ENCODE results near the gene CNTFR.

CNTFR gene

DNA sequence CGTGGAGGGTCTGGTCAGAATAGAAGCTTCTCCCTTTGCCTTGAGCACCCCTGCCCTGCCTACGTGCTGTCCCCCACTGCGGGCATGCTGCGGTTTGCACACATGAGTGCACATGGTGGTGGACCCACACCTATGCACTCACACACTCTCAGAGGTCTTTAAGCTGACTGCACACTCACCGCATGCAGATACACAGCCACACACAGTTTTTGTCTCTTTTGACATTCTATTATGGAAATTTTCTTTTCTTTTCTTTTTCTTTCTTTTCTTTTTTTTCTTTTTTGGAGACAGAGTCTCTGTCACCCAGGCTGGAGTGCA, 39.9 kb upstream of the CNTFR start:
- H3K79me1 ChIP-seq (ENCODE audit: low read length): no peaks in the 10 kb centered on the region
- no peak overlapping the region for H3K4me3 ChIP-seq (ENCODE audit: low read length)
- H3K4me2 ChIP-seq (ENCODE audit: low read length): no peak overlapping the region
- no peak overlapping the region for H4K8ac ChIP-seq (ENCODE audit: low read depth, low read length)
- H3K27me3 ChIP-seq (ENCODE audit: insufficient read depth, low read length, poor library complexity): peaks cover 61% of the 10 kb centered on the region
- no peak overlapping the region for H2BK15ac ChIP-seq (replicated peaks; ENCODE audit: low read depth)
- H4K5ac ChIP-seq (ENCODE audit: low read length): no peak overlapping the region
- no peak overlapping the region for H3K18ac ChIP-seq (ENCODE audit: low read length)
- no peaks in the 10 kb centered on the region for H3K79me2 ChIP-seq (ENCODE audit: control insufficient read depth, insufficient read depth, low read length)
- peaks cover 2% of the 10 kb centered on the region for H3K4me1 ChIP-seq (ENCODE audit: control insufficient read depth, low read depth, low read length)
- no peak overlapping the region for H3K9ac ChIP-seq (ENCODE audit: low read length)
- H3K4ac ChIP-seq (ENCODE audit: low read depth, low read length): no peak overlapping the region
- no peak overlapping the region for H2BK5ac ChIP-seq (ENCODE audit: low read length)
- WGBS (ENCODE audit: extremely low coverage, insufficient coverage, low lambda C conversion rate): no CpG with 5 or more reads among the region's 5 CpGs
- H3K23ac ChIP-seq (ENCODE audit: low read length): no peak overlapping the region
- no peak overlapping the region for H2AK5ac ChIP-seq (ENCODE audit: low read length)
- H3K56ac ChIP-seq (ENCODE audit: low read length): no peak overlapping the region
- no peak overlapping the region for H2BK120ac ChIP-seq (ENCODE audit: low read depth, low read length)
- no peaks in the 10 kb centered on the region for H3K36me3 ChIP-seq (ENCODE audit: control insufficient read depth, insufficient read depth, low read length)
- H3K27ac ChIP-seq (ENCODE audit: low read depth, low read length): no peak overlapping the region
- DNase-seq: no peak

DNA sequence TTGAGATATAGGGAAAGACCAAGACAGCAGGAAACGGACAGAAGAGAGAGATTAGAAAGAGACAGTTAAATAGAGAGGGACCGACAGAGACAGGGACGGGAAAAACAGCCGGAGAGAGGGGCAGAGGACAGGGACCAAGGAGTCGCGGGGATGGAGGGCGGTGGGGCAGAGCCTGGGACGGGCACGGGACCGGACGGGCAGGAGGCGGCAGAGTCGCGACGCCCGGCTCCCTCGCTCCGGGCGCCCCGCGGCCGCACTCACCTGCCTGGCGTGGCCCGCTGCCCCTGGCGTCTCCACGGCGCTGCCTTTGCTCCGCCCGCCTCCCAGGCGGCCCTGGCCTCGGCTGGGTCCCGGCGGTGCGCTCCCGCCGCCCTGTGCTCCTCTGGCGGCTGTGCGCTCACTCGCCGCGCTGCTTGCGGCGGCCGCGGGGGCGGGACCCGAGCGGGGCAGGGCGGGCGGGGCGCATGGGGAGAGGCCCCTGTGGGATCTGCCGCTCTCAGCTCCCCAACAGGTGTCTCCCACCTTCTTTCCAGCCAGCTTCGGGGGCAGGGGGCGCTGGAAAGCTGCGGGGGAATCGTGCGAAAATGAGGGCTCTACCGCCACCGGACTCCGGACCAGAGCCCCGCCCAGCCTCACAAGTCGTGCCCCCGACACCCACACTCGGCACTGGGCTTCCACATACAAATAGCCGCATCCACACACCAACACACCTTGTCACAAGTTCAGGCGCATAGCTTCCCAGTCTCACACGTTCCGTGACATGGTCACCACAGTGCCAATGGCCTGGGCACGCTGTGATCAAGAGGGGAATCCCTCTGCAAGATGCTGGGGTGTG, 39.3 kb upstream of the CNTFR start, which contains the start of gene ARID3C:
ARID3C (minus strand) TSS at position 411 of the 835 bp plus-strand sequence. CDS start 1,052 bp downstream, outside the sequence.
- Histone ChIP-seq H3K27me3 (ENCODE audit: insufficient read depth, low read length, poor library complexity) (peaks cover 65% of the 10 kb centered on the region), H2BK5ac (ENCODE audit: low read length) (no peak within 1 kb of the TSS), H3K9ac (ENCODE audit: low read length) (no peak within 1 kb of the TSS), H3K4me3 (ENCODE audit: low read length) (no peak within 1 kb of the TSS), H3K4me1 (ENCODE audit: control insufficient read depth, low read depth, low read length) (peaks cover 2% of the 10 kb centered on the region), H2BK120ac (ENCODE audit: low read depth, low read length) (no peak within 1 kb of the TSS), H3K4me2 (ENCODE audit: low read length) (peak within 1 kb of the TSS; percentile 25), H3K79me2 (ENCODE audit: control insufficient read depth, insufficient read depth, low read length) (no peaks in the 10 kb centered on the region), H3K4ac (ENCODE audit: low read depth, low read length) (no peak within 1 kb of the TSS), H3K27ac (ENCODE audit: low read depth, low read length) (no peak within 1 kb of the TSS), H3K79me1 (ENCODE audit: low read length) (no peaks in the 10 kb centered on the region), H3K56ac (ENCODE audit: low read length) (no peak within 1 kb of the TSS), H4K8ac (ENCODE audit: low read depth, low read length) (no peak within 1 kb of the TSS), H3K36me3 (ENCODE audit: control insufficient read depth, insufficient read depth, low read length) (no peaks in the 10 kb centered on the region), H2BK15ac (replicated peaks; ENCODE audit: low read depth) (no peak within 1 kb of the TSS), H4K5ac (ENCODE audit: low read length) (no peak within 1 kb of the TSS), H3K23ac (ENCODE audit: low read length) (peak within 1 kb of the TSS; percentile 66), H2AK5ac (ENCODE audit: low read length) (no peak within 1 kb of the TSS), H3K18ac (ENCODE audit: low read length) (no peak within 1 kb of the TSS)
- no peak for DNase-seq
- WGBS (ENCODE audit: extremely low coverage, insufficient coverage, low lambda C conversion rate): no CpG with 5 or more reads among the region's 69 CpGs

DNA sequence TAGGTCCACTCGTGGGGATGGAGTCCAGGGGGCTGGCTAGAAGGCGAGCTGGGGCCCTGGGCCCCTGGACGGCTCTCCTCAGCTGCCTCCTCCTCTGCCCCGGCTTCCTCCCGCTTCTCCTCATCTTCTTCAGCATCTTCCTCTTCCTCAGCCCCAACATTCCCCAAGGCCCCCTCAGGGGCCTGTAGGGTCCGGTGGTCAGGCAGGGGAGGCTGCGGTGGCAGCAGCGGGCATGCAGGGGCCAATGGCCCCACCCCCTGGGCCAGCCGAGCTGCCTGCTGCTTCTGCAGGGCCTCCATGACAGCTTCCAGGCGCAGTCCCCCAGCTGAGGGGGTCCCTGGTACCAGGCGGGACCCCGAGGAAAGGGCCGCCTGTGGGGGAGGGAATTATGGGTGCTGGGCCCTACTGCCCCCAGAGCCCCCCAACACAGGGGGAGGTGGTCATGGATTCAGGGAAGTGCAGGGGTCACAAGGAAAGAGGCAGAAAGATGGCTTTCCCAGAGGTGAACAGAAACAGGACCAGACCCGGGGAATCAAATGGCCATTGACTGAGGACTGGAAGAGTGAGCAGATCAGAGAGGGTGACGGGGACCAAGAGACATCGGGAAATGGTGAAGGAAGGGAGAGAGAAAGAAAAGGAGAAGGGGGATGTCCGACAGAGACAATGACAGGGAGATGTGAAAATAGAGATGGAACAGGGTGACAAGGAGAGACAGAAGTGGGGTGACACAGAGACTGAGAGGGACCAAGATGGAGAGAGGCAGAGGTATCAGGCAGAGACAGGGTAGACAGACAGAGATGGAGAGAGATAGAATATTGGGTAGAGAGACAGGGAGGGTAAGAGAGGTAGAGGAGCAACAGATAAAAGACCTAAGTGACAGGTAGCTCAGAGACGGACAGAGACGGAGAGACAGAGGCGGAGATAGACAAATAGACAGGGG, 38.5 kb upstream of the CNTFR start:
- H3K27ac ChIP-seq (ENCODE audit: low read depth, low read length): no peak overlapping the region
- H3K79me1 ChIP-seq (ENCODE audit: low read length): no peaks in the 10 kb centered on the region
- no peak overlapping the region for H3K4me3 ChIP-seq (ENCODE audit: low read length)
- H2BK5ac ChIP-seq (ENCODE audit: low read length): no peak overlapping the region
- H2AK5ac ChIP-seq (ENCODE audit: low read length): no peak overlapping the region
- no CpG with 5 or more reads among the region's 20 CpGs for WGBS (ENCODE audit: extremely low coverage, insufficient coverage, low lambda C conversion rate)
- H3K9ac ChIP-seq (ENCODE audit: low read length): no peak overlapping the region
- H3K4ac ChIP-seq (ENCODE audit: low read depth, low read length): no peak overlapping the region
- H2BK120ac ChIP-seq (ENCODE audit: low read depth, low read length): no peak overlapping the region
- H3K56ac ChIP-seq (ENCODE audit: low read length): no peak overlapping the region
- no peak overlapping the region for H4K5ac ChIP-seq (ENCODE audit: low read length)
- no peak overlapping the region for H4K8ac ChIP-seq (ENCODE audit: low read depth, low read length)
- peak overlapping the region; percentile 25 for H3K4me2 ChIP-seq (ENCODE audit: low read length)
- H3K79me2 ChIP-seq (ENCODE audit: control insufficient read depth, insufficient read depth, low read length): no peaks in the 10 kb centered on the region
- peaks cover 67% of the 10 kb centered on the region for H3K27me3 ChIP-seq (ENCODE audit: insufficient read depth, low read length, poor library complexity)
- no peaks in the 10 kb centered on the region for H3K36me3 ChIP-seq (ENCODE audit: control insufficient read depth, insufficient read depth, low read length)
- no peak for DNase-seq
- no peak overlapping the region for H3K18ac ChIP-seq (ENCODE audit: low read length)
- H3K23ac ChIP-seq (ENCODE audit: low read length): peak overlapping the region; percentile 66
- no peaks in the 10 kb centered on the region for H3K4me1 ChIP-seq (ENCODE audit: control insufficient read depth, low read depth, low read length)
- no peak overlapping the region for H2BK15ac ChIP-seq (replicated peaks; ENCODE audit: low read depth)

DNA sequence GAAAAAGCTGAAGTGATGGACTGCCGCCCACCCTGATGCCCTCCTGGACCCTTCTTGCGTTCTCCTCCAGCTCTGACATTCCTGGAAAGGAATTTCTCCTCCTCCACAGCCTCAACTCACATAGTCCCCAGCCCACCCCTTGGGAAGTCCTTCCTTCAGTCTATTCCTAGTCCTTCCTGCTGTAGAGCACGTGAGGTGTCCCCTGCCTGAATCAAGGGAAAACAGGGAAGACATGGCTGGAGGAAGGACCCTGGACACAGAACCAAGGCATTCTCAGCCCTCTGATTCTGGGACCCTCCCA, 35.6 kb upstream of the CNTFR start:
- Histone ChIP-seq H2BK15ac (replicated peaks; ENCODE audit: low read depth) (no peak overlapping the region), H3K4ac (ENCODE audit: low read depth, low read length) (no peak overlapping the region), H3K23ac (ENCODE audit: low read length) (no peak overlapping the region), H3K9ac (ENCODE audit: low read length) (no peak overlapping the region), H3K27me3 (ENCODE audit: insufficient read depth, low read length, poor library complexity) (peaks cover 56% of the 10 kb centered on the region), H3K18ac (ENCODE audit: low read length) (no peak overlapping the region), H3K79me2 (ENCODE audit: control insufficient read depth, insufficient read depth, low read length) (no peaks in the 10 kb centered on the region), H3K56ac (ENCODE audit: low read length) (no peak overlapping the region), H3K27ac (ENCODE audit: low read depth, low read length) (no peak overlapping the region), H2BK120ac (ENCODE audit: low read depth, low read length) (no peak overlapping the region), H4K5ac (ENCODE audit: low read length) (no peak overlapping the region), H2AK5ac (ENCODE audit: low read length) (no peak overlapping the region), H3K4me2 (ENCODE audit: low read length) (no peak overlapping the region), H2BK5ac (ENCODE audit: low read length) (no peak overlapping the region), H4K8ac (ENCODE audit: low read depth, low read length) (no peak overlapping the region), H3K4me3 (ENCODE audit: low read length) (no peak overlapping the region), H3K4me1 (ENCODE audit: control insufficient read depth, low read depth, low read length) (no peaks in the 10 kb centered on the region), H3K79me1 (ENCODE audit: low read length) (no peaks in the 10 kb centered on the region), H3K36me3 (ENCODE audit: control insufficient read depth, insufficient read depth, low read length) (no peaks in the 10 kb centered on the region)
- DNase-seq: no peak
- WGBS (ENCODE audit: extremely low coverage, insufficient coverage, low lambda C conversion rate): no CpG with 5 or more reads among the region's 3 CpGs

DNA sequence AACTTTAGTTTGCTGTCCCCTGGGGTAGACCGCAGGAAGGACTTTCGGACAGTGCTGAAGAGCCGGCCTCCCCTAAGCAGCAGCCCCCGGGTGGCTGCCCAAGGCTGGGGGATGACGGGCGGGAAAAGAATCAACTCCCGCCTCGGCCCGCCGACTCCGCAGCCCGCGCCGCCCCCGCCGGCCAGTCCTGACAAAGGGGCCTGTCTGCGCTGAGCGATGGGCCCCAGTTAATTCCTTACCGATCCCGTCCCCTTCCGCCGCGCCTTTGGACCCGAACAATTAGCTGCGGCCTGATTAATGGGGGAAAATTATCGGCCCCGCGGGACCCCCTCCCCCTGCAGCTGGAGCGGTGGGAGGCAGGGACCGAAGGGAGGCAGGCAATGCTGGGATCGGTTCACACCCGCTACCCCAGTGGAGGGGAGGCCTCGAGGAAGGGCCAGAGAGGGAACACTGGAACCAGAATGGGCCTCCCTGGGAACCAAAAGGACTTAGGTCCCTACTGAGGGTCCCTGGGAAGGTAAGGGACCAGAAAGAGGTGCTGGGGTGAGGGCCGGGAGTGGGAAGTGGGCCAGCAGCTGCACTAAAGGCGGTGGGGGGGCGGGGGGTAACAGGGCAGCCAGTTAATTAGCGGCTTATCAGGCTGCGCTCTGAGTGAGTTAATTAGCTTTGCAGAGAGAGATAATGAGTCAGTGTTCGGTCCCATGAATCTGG, 35.1 kb upstream of the CNTFR start:
- H4K5ac ChIP-seq (ENCODE audit: low read length): no peak overlapping the region
- no CpG with 5 or more reads among the region's 39 CpGs for WGBS (ENCODE audit: extremely low coverage, insufficient coverage, low lambda C conversion rate)
- H3K18ac ChIP-seq (ENCODE audit: low read length): no peak overlapping the region
- H3K4me2 ChIP-seq (ENCODE audit: low read length): no peak overlapping the region
- H3K79me1 ChIP-seq (ENCODE audit: low read length): no peaks in the 10 kb centered on the region
- H3K23ac ChIP-seq (ENCODE audit: low read length): no peak overlapping the region
- peak; percentile 30 for DNase-seq
- H3K4me1 ChIP-seq (ENCODE audit: control insufficient read depth, low read depth, low read length): peaks cover 2% of the 10 kb centered on the region
- no peak overlapping the region for H2BK5ac ChIP-seq (ENCODE audit: low read length)
- peak overlapping the region; percentile 56 for H3K56ac ChIP-seq (ENCODE audit: low read length)
- no peak overlapping the region for H2AK5ac ChIP-seq (ENCODE audit: low read length)
- no peak overlapping the region for H3K4me3 ChIP-seq (ENCODE audit: low read length)
- no peak overlapping the region for H4K8ac ChIP-seq (ENCODE audit: low read depth, low read length)
- H3K27me3 ChIP-seq (ENCODE audit: insufficient read depth, low read length, poor library complexity): peaks cover 52% of the 10 kb centered on the region
- no peaks in the 10 kb centered on the region for H3K79me2 ChIP-seq (ENCODE audit: control insufficient read depth, insufficient read depth, low read length)
- H2BK15ac ChIP-seq (replicated peaks; ENCODE audit: low read depth): no peak overlapping the region
- no peaks in the 10 kb centered on the region for H3K36me3 ChIP-seq (ENCODE audit: control insufficient read depth, insufficient read depth, low read length)
- peak overlapping the region; percentile 18 for H3K9ac ChIP-seq (ENCODE audit: low read length)
- peak overlapping the region; percentile 39 for H3K27ac ChIP-seq (ENCODE audit: low read depth, low read length)
- H3K4ac ChIP-seq (ENCODE audit: low read depth, low read length): no peak overlapping the region
- H2BK120ac ChIP-seq (ENCODE audit: low read depth, low read length): no peak overlapping the region
